GM23338 (cell line): Measurements from ENCODE around the gene ANKRD23. TPM values are rescaled to one million over a fixed set of nuclear protein-coding genes. Genes with fewer than 3 reads are reported as not detected.

Experiments
- ATAC-seq: fragments of 200-7000 bp; cut with Tn5 transposase; 3 replicates; pipeline ENCODE4 v1.9.1; 2020
- DNase-seq: peaks from one replicate; pipeline ENCODE4 v3.0.0-alpha.2; 2015; ENCODE audit warnings: low spot score
- H2AFZ ChIP-seq: fragments of 200-600 bp; sonication (generic); 2 replicates; pipeline ENCODE4 v1.8.0; 2016; ENCODE audit warnings: antibody characterized with exemption, mild to moderate bottlenecking, moderate library complexity
- H3F3A ChIP-seq: fragments of 200-600 bp; sonication (generic); replicated peaks from 2 replicates; pipeline ENCODE4 v1.8.0; 2017; ENCODE audit warnings: antibody characterized with exemption, mixed run types, low read depth
- H3K27ac ChIP-seq: fragments of 200-600 bp; sonication (generic); 2 replicates; pipeline ENCODE4 v1.6.1; 2016; ENCODE audit warnings: low read depth
- H3K27me3 ChIP-seq: fragments of 200-600 bp; sonication (generic); 2 replicates; pipeline ENCODE4 v1.8.0; 2016; ENCODE audit warnings: mild to moderate bottlenecking, mixed run types, moderate library complexity; ENCODE audit not compliant: insufficient read depth
- H3K36me3 ChIP-seq: fragments of 200-600 bp; sonication (generic); 2 replicates; pipeline ENCODE4 v1.8.0; 2016; ENCODE audit warnings: mild to moderate bottlenecking; ENCODE audit not compliant: insufficient read depth
- H3K4me1 ChIP-seq: fragments of 200-600 bp; sonication (generic); 2 replicates; pipeline ENCODE4 v1.8.0; 2016; ENCODE audit warnings: mild to moderate bottlenecking, moderate library complexity; ENCODE audit not compliant: insufficient read depth
- H3K4me2 ChIP-seq: fragments of 200-600 bp; sonication (generic); 2 replicates; pipeline ENCODE4 v1.7.1; 2017; ENCODE audit warnings: mixed run types
- H3K4me3 ChIP-seq: fragments of 200-600 bp; sonication (generic); 2 replicates; pipeline ENCODE4 v1.6.1; 2016; ENCODE audit warnings: mixed run types
- H3K79me2 ChIP-seq: fragments of 200-600 bp; sonication (generic); replicated peaks from 2 replicates; pipeline ENCODE4 v1.8.0; 2017; ENCODE audit warnings: mild to moderate bottlenecking; ENCODE audit not compliant: insufficient read depth
- H3K9me2 ChIP-seq: fragments of 200-600 bp; sonication (generic); 2 replicates; pipeline ENCODE4 v1.8.0; 2017; ENCODE audit not compliant: insufficient read depth
- H4K20me1 ChIP-seq: fragments of 200-600 bp; sonication (generic); replicated peaks from 2 replicates; pipeline ENCODE4 v1.8.0; 2017; ENCODE audit warnings: mild to moderate bottlenecking; ENCODE audit not compliant: insufficient read depth
- H3K27ac Mint-ChIP-seq: 2 replicates; pipeline ENCODE4 v1.8.0; 2020; ENCODE audit warnings: inconsistent platforms, mild to moderate bottlenecking, moderate library complexity, mixed read lengths
- H3K27me3 Mint-ChIP-seq: 3 replicates; pipeline ENCODE4 v1.8.0; 2022; ENCODE audit warnings: low read depth, mild to moderate bottlenecking, moderate library complexity, mixed read lengths, inconsistent platforms; ENCODE audit not compliant: insufficient read depth, poor library complexity
- H3K36me3 Mint-ChIP-seq: 3 replicates; pipeline ENCODE4 v1.8.0; 2021; ENCODE audit warnings: low read depth, mild to moderate bottlenecking, inconsistent platforms, moderate library complexity, mixed read lengths
- H3K4me1 Mint-ChIP-seq: 3 replicates; pipeline ENCODE4 v1.8.0; 2020; ENCODE audit warnings: mild to moderate bottlenecking, inconsistent platforms, mixed read lengths
- H3K4me3 Mint-ChIP-seq: 3 replicates; pipeline ENCODE4 v1.8.0; 2021; ENCODE audit warnings: moderate library complexity, mild to moderate bottlenecking, inconsistent platforms, mixed read lengths
- H3K9me3 Mint-ChIP-seq: 3 replicates; pipeline ENCODE4 v1.8.0; 2020; ENCODE audit warnings: moderate library complexity, mild to moderate bottlenecking, inconsistent platforms, mixed read lengths
- CREB1 ChIP-seq: fragments of 250-450 bp; sonication (Bioruptor Pico); IDR thresholded peaks from 2 replicates; pipeline ENCODE4 v1.5.0; 2020; ENCODE audit warnings: low read depth, mild to moderate bottlenecking, moderate library complexity
- EZH2 ChIP-seq: fragments of 200-600 bp; sonication (generic); IDR thresholded peaks from one replicate; pipeline ENCODE4 v1.8.0; 2017; ENCODE audit warnings: antibody characterized with exemption, mild to moderate bottlenecking, low read depth; ENCODE audit not compliant: unreplicated experiment
- EZH2phosphoT487 ChIP-seq: fragments of 200-600 bp; sonication (generic); IDR thresholded peaks from one replicate; pipeline ENCODE4 v1.8.1; 2018; ENCODE audit warnings: antibody characterized with exemption; ENCODE audit not compliant: unreplicated experiment
- JUNB ChIP-seq: IDR thresholded peaks from one replicate; pipeline ENCODE4 v1.6.1; 2016; ENCODE audit warnings: antibody characterized with exemption; ENCODE audit not compliant: unreplicated experiment
- NANOG ChIP-seq: IDR thresholded peaks from 2 replicates; pipeline ENCODE4 v1.6.1; 2016; ENCODE audit warnings: antibody characterized with exemption, borderline replicate concordance
- POLR2AphosphoS5 ChIP-seq: IDR thresholded peaks from 2 replicates; pipeline ENCODE4 v1.6.1; 2016; ENCODE audit warnings: antibody characterized with exemption, low read depth
- ZNF114 ChIP-seq: fragments of 250-450 bp; sonication (Bioruptor Pico); IDR thresholded peaks from 2 replicates; pipeline ENCODE4 v1.5.0; 2020; ENCODE audit warnings: mild to moderate bottlenecking, moderate library complexity
- ZNF331 ChIP-seq: fragments of 250-450 bp; sonication (Bioruptor Pico); IDR thresholded peaks from 2 replicates; pipeline ENCODE4 v1.5.0; 2020; ENCODE audit warnings: low read depth, mild to moderate bottlenecking, moderate library complexity
- polyA plus RNA-seq: library from polyadenylated mRNA; unstranded; fragments of >200 nt; fragmentation: Nextera tagmentation; extraction: Ambion mirVana; gene quantifications from 2 replicates; pipeline ENCODE4 v1.2.1, GENCODE V29; 2016
- total RNA-seq: library from RNA; depleted of rRNA; stranded (reverse); fragments of >200 nt; shearing (Covaris generic); gene quantifications from 2 replicates; pipeline ENCODE4 v1.2.3, GENCODE V29; 2014
- TF ChIP-seq, protein P1 (sequence below), 2 experiments: fragments of 200-600 bp in 1 of 2; sonication (generic) in 1 of 2; conservative IDR thresholded peaks; 2 replicates each; pipeline versions ENCODE4 v1.5.1 to v1.6.1; 2016 to 2017; ENCODE audit warnings: antibody characterized with exemption in 2 of 2, low read depth in 2 of 2, mild to moderate bottlenecking in 2 of 2, moderate library complexity in 1 of 2
- TF ChIP-seq, protein P2 (sequence below): IDR thresholded peaks from 2 replicates; pipeline ENCODE4 v1.6.1; 2016; ENCODE audit warnings: antibody characterized with exemption

The ANKRD23 gene
- total and polyA plus RNA-seq, 2 experiments from 2014 or later = 4.0 to 5.0 TPM

- no peaks in the 10 kb centered on the region for H3K4me1 Mint-ChIP-seq
- H3K4me1 ChIP-seq = peaks cover 4% of the 10 kb centered on the region
- no peaks in the 10 kb centered on the region for H3K79me2 ChIP-seq
- H3K9me3 Mint-ChIP-seq = peaks cover 6% of the 10 kb centered on the region; the same call in 1 of the 3 replicates
- H3K9me2 ChIP-seq = no peaks in the 10 kb centered on the region
- H3K27me3 Mint-ChIP-seq = no peaks in the 10 kb centered on the region
- no peak overlapping the region for H3K27ac Mint-ChIP-seq
- no peak for DNase-seq
- H3K27me3 ChIP-seq = no peaks in the 10 kb centered on the region
- no peaks in the 10 kb centered on the region for H3K36me3 ChIP-seq
- no peaks in the 10 kb centered on the region for H4K20me1 ChIP-seq
- no peak overlapping the region for H3K27ac ChIP-seq
- no peak overlapping the region for H3K4me3 ChIP-seq
- no peak overlapping the region for H3K4me3 Mint-ChIP-seq
- no peak overlapping the region for H2AFZ ChIP-seq
- H3F3A ChIP-seq = peaks cover under 1% of the 10 kb centered on the region; the same call in 1 of the 2 replicates
- no peak for ATAC-seq
- no peak for TF ChIP-seq POLR2AphosphoS5
- TF ChIP-seq, protein P1, sequence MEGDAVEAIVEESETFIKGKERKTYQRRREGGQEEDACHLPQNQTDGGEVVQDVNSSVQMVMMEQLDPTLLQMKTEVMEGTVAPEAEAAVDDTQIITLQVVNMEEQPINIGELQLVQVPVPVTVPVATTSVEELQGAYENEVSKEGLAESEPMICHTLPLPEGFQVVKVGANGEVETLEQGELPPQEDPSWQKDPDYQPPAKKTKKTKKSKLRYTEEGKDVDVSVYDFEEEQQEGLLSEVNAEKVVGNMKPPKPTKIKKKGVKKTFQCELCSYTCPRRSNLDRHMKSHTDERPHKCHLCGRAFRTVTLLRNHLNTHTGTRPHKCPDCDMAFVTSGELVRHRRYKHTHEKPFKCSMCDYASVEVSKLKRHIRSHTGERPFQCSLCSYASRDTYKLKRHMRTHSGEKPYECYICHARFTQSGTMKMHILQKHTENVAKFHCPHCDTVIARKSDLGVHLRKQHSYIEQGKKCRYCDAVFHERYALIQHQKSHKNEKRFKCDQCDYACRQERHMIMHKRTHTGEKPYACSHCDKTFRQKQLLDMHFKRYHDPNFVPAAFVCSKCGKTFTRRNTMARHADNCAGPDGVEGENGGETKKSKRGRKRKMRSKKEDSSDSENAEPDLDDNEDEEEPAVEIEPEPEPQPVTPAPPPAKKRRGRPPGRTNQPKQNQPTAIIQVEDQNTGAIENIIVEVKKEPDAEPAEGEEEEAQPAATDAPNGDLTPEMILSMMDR (conservative IDR thresholded peaks at IDR 0.05; ENCODE audit: low read depth in 2 of 2) = no peak
- no peak for TF ChIP-seq CREB1
- no peak overlapping the region for H3K4me2 ChIP-seq
- peaks cover 11% of the 10 kb centered on the region; the same call in 2 of the 3 replicates for H3K36me3 Mint-ChIP-seq
Measured at GRCh38 chr2:96809951-96810782, 33.7 kb downstream of the ANKRD23 start.

GRCh38 chr2:96809216-96809882 is 34.5 kb downstream of the ANKRD23 start:
- no peaks in the 10 kb centered on the region for H3K9me2 ChIP-seq
- no peaks in the 10 kb centered on the region for H3K27me3 Mint-ChIP-seq

GRCh38 chr2:96808176-96808837 is 35.5 kb downstream of the ANKRD23 start:
- Histone ChIP-seq H3K27me3 (no peaks in the 10 kb centered on the region), H3K9me2 (no peaks in the 10 kb centered on the region), H3K4me2 (no peak overlapping the region), H4K20me1 (no peaks in the 10 kb centered on the region), H3K36me3 (no peaks in the 10 kb centered on the region), H3K4me3 (no peak overlapping the region), H3K4me1 (no peaks in the 10 kb centered on the region), H2AFZ (no peak overlapping the region), H3F3A (no peaks in the 10 kb centered on the region), H3K79me2 (no peaks in the 10 kb centered on the region), H3K27ac (no peak overlapping the region)
- peaks cover 13% of the 10 kb centered on the region; the same call in 2 of the 3 replicates for H3K36me3 Mint-ChIP-seq
- H3K4me1 Mint-ChIP-seq = no peaks in the 10 kb centered on the region
- no peak for DNase-seq
- H3K27ac Mint-ChIP-seq = no peak overlapping the region
- no peak for ATAC-seq
- peaks cover 6% of the 10 kb centered on the region; the same call in 1 of the 3 replicates for H3K9me3 Mint-ChIP-seq
- H3K27me3 Mint-ChIP-seq = no peaks in the 10 kb centered on the region
- no peak overlapping the region for H3K4me3 Mint-ChIP-seq
- TF ChIP-seq, protein P1 (conservative IDR thresholded peaks at IDR 0.05; ENCODE audit: low read depth in 2 of 2) = no peak
- no peak for TF ChIP-seq CREB1
- TF ChIP-seq ZNF331 (CRISPR knock-in tag) = no peak
- TF ChIP-seq EZH2phosphoT487 = no peak
- no peak for TF ChIP-seq POLR2AphosphoS5
- no peak for TF ChIP-seq NANOG
- TF ChIP-seq JUNB = no peak
- no peak for TF ChIP-seq EZH2
- TF ChIP-seq ZNF114 (CRISPR knock-in tag) = no peak
- TF ChIP-seq, protein P2, sequence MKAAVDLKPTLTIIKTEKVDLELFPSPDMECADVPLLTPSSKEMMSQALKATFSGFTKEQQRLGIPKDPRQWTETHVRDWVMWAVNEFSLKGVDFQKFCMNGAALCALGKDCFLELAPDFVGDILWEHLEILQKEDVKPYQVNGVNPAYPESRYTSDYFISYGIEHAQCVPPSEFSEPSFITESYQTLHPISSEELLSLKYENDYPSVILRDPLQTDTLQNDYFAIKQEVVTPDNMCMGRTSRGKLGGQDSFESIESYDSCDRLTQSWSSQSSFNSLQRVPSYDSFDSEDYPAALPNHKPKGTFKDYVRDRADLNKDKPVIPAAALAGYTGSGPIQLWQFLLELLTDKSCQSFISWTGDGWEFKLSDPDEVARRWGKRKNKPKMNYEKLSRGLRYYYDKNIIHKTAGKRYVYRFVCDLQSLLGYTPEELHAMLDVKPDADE = no peak

More at GRCh38 chr2:96809216-96809882, 34.5 kb downstream of the ANKRD23 start:
- H3K27me3 ChIP-seq = no peaks in the 10 kb centered on the region
- H3K27ac ChIP-seq = no peak overlapping the region
- no peak for TF ChIP-seq EZH2
- no peak for TF ChIP-seq POLR2AphosphoS5
- DNase-seq (no peak), ATAC-seq (no peak)
- H3K4me3 ChIP-seq = no peak overlapping the region
- H3K4me3 Mint-ChIP-seq = no peak overlapping the region
- H3K9me3 Mint-ChIP-seq = peaks cover 6% of the 10 kb centered on the region; the same call in 1 of the 3 replicates
- H3K36me3 ChIP-seq = no peaks in the 10 kb centered on the region
- no peaks in the 10 kb centered on the region for H4K20me1 ChIP-seq
- H3K79me2 ChIP-seq = no peaks in the 10 kb centered on the region
- H3K4me1 ChIP-seq = no peaks in the 10 kb centered on the region
- H3K27ac Mint-ChIP-seq = no peak overlapping the region
- H3K4me1 Mint-ChIP-seq = no peaks in the 10 kb centered on the region
- H3K36me3 Mint-ChIP-seq = peaks cover 13% of the 10 kb centered on the region; the same call in 2 of the 3 replicates
- no peaks in the 10 kb centered on the region for H3F3A ChIP-seq
- no peak overlapping the region for H3K4me2 ChIP-seq
- H2AFZ ChIP-seq = no peak overlapping the region
